ENCODE measurements around the gene DOCK2. TPM values are rescaled to one million over a fixed set of nuclear protein-coding genes. Genes with fewer than 3 reads are reported as not detected.

DOCK2 gene
- total and polyA plus RNA-seq, 2 of the 8 experiments (the other 6 are each of a cell fraction or from before 2014, with no cell fraction given), result 3.9 to 5.7 TPM

DNA sequence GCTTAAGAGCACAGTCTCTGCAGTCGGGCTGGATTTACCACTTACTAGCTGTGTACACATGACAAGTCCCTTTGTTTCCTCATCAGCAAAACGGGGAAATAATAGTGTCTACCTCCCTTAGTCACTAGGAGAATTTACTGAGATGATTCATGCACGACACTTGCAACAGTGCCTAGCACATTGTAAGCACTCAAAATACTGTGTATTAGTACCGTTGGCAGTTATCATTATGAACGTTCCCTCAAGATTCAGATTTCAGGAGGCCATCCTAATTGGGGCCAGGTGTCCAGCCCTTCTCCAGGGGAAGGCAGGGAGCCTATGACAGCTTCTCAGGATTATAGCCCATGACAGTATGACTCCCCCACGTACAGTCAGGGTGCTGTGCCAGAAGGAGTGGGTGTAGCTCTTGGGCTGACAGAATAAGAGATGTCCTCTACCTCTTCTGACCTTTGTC lies 164.3 kb downstream of the DOCK2 start:
- H3K4ac ChIP-seq (replicated peaks; ENCODE audit: insufficient read length, low read depth, low read length), result no peak overlapping the region
- no peak overlapping the region for H2AK5ac ChIP-seq (ENCODE audit: low read depth, low read length)
- ChIA-PET CTCF (ENCODE audit: partially characterized antibody) (interaction anchor here (0.8 kb wide), 2 partner anchors 25 to 179 kb away, joined by 4 read pairs; partner anchors contain the start of gene INSYN2B), POLR2A (ENCODE audit: partially characterized antibody) (no interaction called here)
- no peaks in the 10 kb centered on the region for H3K79me1 ChIP-seq (ENCODE audit: low read depth, low read length)
- no peak overlapping the region for H4K91ac ChIP-seq (replicated peaks; ENCODE audit: insufficient read length, low read length)
- no peaks in the 10 kb centered on the region for H3K27me3 ChIP-seq (replicated peaks in 1 of 4; ENCODE audit: control insufficient read depth in 3 of 4, extremely low read depth in 1 of 4, insufficient read depth in 3 of 4, low read length in 3 of 4)
- H3K23me2 ChIP-seq (ENCODE audit: low read depth, low read length), result no peaks in the 10 kb centered on the region; the same call in 1 of the 2 replicates
- H2AFZ ChIP-seq (ENCODE audit: low read length), result no peak overlapping the region
- 95% methylated on average over 6 of the region's 6 CpGs; no CpG with 5 or more reads in 1 of the 2 experiments for WGBS, 2 experiments (ENCODE audit: extremely low coverage in 1 of 2, insufficient coverage in 1 of 2, insufficient read length in 1 of 2, insufficient replicate concordance in 2 of 2, low coverage in 1 of 2, low lambda C conversion rate in 2 of 2, missing lambda C conversion rate in 1 of 2)
- H2BK120ac ChIP-seq (replicated peaks; ENCODE audit: low read depth, low read length), result no peak overlapping the region
- TF ChIP-seq POLR2A (IDR thresholded peaks at IDR 0.05; ENCODE audit: control extremely low read depth in 1 of 2, low read depth in 2 of 2, low read length in 2 of 2), result no peak
- no peak for TF ChIP-seq HDAC2 (IDR thresholded peaks at IDR 0.05; ENCODE audit: borderline replicate concordance in 1 of 2, low read depth in 2 of 2, low read length in 2 of 2)
- no peak for TF ChIP-seq CHD2 (IDR thresholded peaks at IDR 0.05; ENCODE audit: low read length)
- no peaks in the 10 kb centered on the region for H3K79me2 ChIP-seq (ENCODE audit: control insufficient read depth in 1 of 2, insufficient read depth in 2 of 2, low read length in 2 of 2)
- H2BK20ac ChIP-seq (ENCODE audit: low read length), result no peak overlapping the region
- H2BK5ac ChIP-seq (ENCODE audit: low read depth, low read length), result no peak overlapping the region
- no peak overlapping the region for H3K4me3 ChIP-seq (ENCODE audit: extremely low read depth in 1 of 4, insufficient read depth in 2 of 4, low read depth in 3 of 4, low read length in 4 of 4)
- no peaks in the 10 kb centered on the region for H3K36me3 ChIP-seq (ENCODE audit: control insufficient read depth in 2 of 4, insufficient read depth in 4 of 4, low read length in 3 of 4)
- H3K9me3 ChIP-seq (ENCODE audit: insufficient read depth in 2 of 2, low read depth in 1 of 2, low read length in 1 of 2), result no peaks in the 10 kb centered on the region
- no peak overlapping the region for H3K14ac ChIP-seq (ENCODE audit: insufficient read length)
- no peak overlapping the region; the same call in 1 of the 2 replicates for H2BK12ac ChIP-seq (ENCODE audit: low read depth, low read length)
- no peaks in the 10 kb centered on the region for H4K20me1 ChIP-seq (replicated peaks in 1 of 2; ENCODE audit: control insufficient read depth in 1 of 2, insufficient read depth in 2 of 2, low read length in 2 of 2)
- no peak overlapping the region for H3K23ac ChIP-seq (ENCODE audit: insufficient read length)
- no peak overlapping the region for H3K27ac ChIP-seq (ENCODE audit: low read depth, low read length)
- H4K8ac ChIP-seq (ENCODE audit: extremely low read depth, insufficient read depth, low read length), result no peak overlapping the region
- no peak overlapping the region for H3K18ac ChIP-seq (ENCODE audit: extremely low read depth, low read length)
- 0 out of 2 replicates have a peak overlapping the region, but pooled peaks have one; percentile 40 for H2BK15ac ChIP-seq (ENCODE audit: low read length)
- H3K4me2 ChIP-seq (ENCODE audit: insufficient read depth in 1 of 2, low read depth in 2 of 2, low read length in 2 of 2), result no peak overlapping the region
- H3K9ac ChIP-seq (replicated peaks in 1 of 4; ENCODE audit: extremely low read depth in 1 of 4, low read depth in 3 of 4, low read length in 3 of 4), result no peak overlapping the region
- peaks cover 0 to 3% (median 0%) of the 10 kb centered on the region in 4 experiments; a peak in 2 of 7 replicates for H3K4me1 ChIP-seq (replicated peaks in 1 of 4; ENCODE audit: control insufficient read depth in 3 of 4, insufficient read depth in 4 of 4, low read length in 3 of 4)
- FAIRE-seq (no peak), DNase-seq (ENCODE audit: low read depth in 1 of 2, low spot score in 2 of 2) (no peak)
- no peak overlapping the region for H3K56ac ChIP-seq (replicated peaks; ENCODE audit: insufficient read length, low read depth, low read length)
- H4K5ac ChIP-seq (ENCODE audit: insufficient read length, low read depth, low read length), result no peak overlapping the region
